NOMO-1 treated with DMSO at 0.1 percent for 48 hours (cell line): ENCODE measurements around the gene MAML3.

Experiments
- DNase-seq: peaks from one replicate; lab custom pipeline; 2025; ENCODE audit not compliant: unreplicated experiment; lab: John Stamatoyannopoulos, UW

The MAML3 gene

DNA sequence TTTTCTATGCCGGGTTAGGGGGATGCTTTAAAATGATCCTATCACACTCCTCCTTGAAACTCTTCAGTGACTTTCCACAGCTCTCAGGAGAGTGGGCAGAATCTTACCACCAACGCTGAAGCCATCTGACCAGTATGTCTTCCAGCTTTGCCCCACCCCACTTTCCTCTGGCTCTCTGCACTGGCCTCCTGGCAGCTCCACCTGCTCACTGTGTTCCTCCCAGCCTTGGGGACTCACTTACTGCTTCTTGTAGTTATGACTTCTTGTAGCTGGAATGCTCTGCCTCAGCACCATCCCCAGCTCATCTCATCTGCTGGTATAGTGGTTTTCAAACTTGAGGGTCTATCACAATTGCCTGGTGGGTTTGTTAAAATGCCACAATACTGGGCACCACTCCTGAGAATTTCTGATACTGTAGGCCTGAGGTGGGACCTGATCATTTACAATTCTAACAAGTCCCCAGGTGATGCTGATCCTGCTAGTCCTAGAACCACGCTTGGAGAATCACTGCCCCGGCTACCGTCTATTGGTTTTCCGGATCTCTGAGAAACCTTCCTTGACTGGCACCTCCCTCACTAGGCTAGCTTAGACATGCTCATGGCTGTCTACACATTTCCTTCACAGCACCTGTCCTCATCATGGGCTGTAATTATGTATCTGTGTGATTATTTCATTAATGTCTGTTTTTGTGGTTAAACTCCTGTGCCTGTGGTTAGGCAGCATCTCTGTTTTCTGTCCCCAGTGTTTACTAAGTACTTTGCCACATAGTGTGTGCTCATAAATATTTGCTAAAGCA, 336.1 kb downstream of the MAML3 start:
- DNase-seq: no peak

DNA sequence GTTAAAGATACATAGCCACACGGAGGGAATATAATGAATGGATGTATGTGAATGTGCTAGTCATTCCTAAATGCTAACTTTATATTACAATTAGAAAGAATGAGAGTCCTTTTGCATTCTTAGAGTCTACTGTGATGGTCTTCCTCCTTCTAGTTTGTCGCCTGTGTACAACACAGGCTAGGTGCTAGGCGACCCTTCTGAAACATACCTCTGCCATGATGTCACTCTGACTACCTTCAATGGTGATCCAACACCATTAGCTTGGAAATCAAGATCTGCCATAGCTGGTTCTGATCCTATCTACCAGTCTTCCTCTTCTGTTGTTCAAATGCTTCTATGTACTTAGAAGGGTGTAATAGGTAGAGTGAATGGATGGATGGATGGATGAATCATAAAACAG, 337.1 kb downstream of the MAML3 start:
- no peak for DNase-seq

DNA sequence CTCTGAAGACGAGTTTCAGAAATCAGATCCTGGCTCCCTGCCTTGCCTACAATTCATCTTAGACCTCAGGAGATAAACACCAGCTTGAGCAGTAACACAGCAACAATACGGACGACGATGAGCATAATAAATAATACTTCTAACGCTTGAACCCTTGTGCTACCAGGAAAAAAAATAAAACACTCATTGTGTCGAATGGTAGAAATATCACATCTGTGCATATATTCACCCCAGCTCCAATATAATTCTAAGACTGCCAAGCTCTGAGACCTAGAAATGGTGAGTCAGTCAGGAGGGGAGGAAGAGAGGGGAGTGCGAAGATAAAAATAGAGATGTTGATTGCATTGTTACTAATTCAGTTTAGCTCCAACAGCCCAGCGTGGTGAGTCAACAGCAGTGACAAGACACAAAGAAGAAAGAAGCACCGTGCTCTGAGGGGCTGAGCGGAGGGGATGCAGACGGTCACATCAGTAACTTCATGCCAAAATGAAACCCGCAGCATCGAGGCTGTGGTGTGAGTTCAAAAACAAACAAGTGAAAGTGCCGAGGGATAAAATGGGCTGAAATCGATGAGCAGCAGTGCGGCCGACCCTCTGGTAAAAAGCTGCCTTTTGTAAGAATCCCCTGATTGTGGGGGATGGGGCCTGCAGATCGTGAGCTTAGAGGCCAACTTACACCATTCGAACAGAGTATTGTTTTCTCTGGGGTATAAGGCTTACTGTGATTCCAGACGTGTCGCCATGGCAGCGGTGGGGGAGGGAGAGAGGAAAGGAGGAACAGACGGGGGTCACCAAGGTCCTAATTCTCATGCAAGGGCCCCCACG, 338.0 kb downstream of the MAML3 start:
- DNase-seq: peak; percentile 95

DNA sequence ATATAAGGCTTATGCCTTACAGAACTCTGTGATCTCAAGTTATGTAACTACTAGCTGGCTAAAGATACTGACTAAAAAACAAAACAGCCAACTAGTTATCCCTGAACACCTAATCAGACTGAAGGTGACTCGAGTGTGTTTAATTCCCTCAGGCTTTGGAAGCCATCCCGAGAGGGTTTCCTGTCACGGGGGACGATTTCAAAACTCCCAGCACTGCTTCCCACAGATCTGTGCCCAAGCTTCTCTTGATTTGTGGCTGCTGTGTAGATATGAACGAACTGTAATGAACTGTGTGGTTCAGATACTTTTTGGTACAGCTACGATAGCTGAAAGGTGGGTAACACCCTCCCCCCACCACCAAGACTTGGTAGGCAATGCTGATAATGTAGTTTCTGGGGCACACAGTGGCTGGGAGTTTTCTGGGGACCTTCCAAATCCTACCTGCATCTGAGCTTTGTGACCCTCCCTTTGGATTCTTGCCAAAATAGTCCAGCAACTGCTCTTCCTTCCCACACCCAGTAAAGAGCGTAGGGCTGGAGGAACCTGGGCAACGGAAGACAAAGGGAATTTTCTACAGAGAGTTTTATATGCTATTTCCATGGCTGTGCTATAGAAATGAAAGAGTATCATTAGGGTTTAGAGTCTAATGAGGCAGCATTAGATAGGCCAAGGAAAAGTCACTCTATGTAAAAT, 339.5 kb downstream of the MAML3 start:
- no peak for DNase-seq

DNA sequence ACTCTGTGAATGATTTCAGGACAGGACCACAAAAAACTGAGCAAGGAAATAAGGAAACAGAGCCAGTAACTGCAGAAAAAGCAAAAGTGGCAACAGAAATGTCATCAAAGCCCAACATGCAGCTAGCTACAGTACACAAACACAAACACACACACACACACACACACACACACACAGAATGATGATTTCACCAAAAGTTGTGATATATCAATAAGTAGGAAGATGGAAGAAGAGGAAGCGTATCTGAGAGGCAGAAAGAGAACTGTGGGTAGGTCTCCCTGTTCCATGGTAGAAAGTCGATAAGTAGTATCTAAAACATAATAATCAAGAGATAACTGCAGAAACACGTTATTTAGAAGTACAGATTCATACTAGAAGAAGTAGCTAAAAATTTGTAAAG, 340.1 kb downstream of the MAML3 start:
- no peak for DNase-seq

DNA sequence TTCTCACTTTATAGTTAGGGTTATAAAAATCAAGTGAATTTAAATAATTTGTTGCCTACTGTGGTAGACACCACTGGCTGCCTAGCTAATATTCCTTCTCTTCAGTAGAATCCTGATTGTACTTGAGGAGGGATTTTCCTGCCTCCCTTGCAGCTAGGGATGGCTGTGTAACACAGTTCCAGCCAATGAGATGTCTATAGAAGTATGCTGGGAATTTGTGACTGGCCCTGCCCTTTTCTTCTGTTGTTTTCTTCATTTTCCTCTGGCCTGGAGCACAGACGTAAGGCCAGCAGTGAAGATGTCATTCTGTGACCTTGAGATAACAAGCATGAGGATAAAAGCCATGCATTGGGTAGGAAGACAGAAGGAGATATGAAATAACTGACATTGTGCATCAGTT, 343.3 kb downstream of the MAML3 start:
- DNase-seq: no peak

DNA sequence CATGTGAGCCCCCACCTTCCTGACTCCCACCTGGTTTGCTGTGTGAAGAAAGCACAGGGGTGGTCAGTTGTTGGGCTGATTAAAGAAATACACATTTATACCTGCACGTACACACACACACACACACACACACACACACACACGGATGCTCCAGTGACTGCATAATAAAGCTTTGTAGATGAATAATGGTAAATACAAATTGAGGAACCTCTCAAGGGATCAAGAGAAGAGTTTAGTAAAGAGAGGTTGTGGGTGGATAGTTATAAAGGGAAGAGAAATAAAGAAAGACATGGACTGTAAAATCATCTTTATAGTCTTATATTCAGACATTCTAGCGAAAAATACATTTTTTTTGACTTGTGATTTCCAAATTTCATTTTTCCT, 344.2 kb downstream of the MAML3 start:
- DNase-seq: no peak

DNA sequence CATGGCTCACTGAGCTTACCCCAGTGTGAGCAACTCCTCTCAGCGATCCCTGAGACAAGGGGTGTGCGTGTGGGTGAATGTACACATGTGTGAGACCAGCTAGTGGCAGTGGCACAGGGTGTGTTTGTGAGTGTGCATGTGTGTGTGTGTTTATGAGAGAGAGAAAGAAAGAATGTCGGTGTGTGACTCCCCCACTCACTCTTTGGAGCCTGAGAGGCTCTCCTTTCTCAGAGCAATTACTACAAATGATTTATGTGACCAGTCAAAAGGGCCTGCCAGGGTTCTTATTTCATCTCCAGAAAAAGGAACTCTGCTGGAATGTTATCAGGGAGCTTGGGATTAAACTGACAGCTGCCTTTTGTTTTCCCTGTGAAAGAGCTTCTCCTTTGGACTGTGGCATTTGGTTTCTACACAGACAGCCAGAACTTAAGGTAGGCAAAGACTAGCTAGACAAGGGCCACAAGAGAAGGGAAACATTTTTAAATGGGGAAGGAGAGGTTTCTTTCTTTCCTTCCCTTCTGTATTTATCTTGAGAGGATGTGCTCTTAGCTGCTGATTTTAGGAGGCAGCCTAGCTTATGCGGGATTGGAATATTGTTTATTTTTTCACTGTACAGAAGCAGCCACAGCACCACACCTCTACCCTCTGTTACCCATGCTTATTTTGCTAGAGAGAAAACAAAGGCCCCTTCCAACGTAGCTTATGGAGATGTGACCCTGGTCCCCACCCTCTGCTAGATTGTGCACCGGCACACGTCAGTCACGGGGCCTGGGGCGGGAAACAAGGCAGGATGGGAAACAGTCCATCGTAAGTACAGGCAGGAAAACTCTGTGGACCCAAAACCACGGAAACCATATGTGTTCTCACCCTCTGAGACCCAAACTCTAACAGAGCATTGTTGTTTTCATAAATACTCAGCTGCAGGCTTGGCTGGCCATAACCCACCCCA, 344.9 kb downstream of the MAML3 start:
- peak; percentile 14 for DNase-seq

DNA sequence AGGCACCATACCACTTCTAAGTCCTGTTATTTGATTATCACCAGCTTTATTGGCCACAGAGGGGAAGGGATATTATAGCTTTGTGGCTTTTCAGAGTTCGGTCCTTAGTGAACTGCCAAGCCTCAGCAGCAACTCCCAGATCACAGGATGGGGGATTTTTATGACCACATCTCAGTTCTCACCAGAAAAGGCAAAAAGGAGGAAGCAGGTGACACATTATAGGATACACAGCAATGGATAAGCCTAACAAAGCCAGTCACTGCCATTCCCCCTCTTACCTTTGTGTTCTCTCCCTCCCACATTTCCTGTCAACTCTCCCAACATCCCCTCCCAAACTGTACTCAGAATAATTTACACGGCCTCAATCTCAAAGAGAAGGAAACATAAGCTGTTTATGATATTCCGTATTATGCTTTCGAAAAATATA, 345.6 kb downstream of the MAML3 start:
- no peak for DNase-seq

DNA sequence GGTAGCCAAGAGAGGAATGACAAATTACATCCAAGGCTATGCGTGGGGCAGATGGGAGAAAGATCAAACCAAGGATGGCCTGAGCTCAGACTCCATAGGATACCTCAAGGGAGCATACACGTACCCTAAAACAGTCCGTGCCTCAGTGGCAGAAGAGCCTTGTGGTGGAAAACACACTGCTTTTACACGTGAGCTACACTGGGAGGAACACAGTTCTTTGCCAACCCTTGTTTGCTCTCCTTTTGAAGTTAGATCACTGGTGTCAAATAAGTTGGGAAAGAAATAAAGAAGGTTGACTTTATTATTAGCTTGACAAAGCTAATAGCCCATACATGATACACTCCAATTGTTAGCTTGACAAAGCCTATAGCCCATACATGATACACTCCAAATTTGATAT, 346.5 kb downstream of the MAML3 start:
- DNase-seq: no peak

DNA sequence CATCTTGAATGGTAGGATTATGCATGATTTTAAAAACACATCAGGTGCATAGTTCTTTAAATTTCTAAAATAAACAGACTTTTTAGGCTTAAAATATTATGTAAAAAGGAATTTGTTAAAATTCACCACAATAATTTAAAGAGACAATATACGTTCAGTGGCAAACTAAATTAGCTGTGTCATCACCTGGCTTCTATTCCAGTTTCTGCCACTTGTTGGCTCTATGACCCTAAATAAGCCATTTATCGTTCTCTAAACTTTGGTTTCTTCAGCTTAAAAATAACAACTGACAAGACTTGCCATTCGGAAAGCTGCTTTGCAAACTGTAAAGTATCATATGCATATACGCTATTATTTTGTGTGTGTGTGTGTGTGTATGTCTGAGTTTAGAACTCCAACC, 347.1 kb downstream of the MAML3 start:
- no peak for DNase-seq

DNA sequence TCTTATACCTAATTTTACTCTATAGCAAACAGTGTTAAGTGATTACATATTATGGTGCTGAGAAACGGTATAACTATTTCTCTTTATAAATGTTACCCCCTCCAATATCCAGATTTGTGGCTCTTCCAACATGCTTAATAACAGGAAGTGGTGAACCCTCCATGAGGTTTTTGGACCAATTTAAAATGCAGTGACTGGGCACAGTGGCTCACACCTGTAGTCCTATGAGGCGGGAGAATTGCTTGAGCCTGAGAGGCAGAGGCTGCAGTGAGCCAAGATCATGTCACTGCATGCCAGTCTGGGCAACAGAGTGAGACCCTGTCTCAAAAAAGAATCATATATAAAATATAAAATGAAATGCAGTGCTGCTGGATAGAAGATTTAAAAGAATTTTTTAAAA, 351.1 kb downstream of the MAML3 start:
- DNase-seq: no peak

DNA sequence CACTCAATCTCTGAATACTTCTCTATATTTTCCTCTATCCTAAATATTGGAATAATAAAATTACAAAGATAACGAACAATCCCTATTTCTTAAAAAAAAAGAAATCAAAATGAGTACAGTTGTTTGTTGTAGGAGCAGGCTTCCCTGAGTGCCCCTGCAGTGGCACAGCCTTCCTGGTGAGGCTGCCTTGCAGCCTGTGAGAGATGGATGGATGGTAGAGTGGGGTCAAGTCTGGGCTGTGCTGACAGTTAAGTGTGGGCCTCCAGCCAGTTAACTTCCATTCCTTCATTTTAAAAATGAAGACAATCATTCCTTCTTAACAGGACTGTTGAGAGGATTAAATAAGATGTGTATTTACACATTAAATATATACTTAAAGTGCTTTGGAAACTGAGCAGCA, 351.5 kb downstream of the MAML3 start:
- DNase-seq: no peak

DNA sequence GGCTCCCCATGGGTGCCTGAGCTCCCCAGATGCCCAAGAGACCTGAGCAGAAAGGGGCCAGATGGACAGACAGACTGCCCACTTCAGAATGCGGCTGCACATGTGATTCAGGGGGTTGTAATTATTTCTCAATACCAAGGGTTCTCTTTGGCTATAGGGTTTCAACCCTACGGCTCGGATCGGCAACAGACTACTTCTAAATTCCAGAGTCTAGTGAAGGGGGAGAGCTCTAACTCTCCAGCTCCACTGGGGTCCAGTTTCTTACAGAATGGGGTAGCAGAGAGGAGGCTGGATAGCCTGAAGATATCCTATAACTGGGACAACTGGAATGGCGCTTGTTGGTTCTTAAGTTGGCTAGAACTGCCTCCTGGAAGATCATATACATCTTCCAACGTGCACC, 352.1 kb downstream of the MAML3 start:
- DNase-seq: no peak

DNA sequence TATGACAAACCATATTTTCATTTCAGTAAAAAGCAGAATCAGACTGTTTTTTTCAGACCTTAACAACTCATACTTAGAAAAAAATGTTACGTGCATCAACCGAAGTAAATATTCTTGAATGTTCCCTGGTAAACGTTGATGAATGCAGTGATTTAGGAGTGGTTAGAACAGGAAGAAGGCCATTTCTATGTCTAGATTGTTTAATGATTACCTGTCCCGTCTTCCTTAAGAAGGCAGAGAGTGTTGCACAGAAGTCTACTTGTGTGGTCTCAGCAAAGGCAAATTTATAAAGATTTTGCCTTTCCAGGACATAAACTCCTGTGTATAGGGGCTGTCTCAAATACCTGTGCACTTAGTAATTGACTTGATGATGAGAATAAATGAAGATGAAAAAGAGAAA, 353.9 kb downstream of the MAML3 start:
- no peak for DNase-seq

DNA sequence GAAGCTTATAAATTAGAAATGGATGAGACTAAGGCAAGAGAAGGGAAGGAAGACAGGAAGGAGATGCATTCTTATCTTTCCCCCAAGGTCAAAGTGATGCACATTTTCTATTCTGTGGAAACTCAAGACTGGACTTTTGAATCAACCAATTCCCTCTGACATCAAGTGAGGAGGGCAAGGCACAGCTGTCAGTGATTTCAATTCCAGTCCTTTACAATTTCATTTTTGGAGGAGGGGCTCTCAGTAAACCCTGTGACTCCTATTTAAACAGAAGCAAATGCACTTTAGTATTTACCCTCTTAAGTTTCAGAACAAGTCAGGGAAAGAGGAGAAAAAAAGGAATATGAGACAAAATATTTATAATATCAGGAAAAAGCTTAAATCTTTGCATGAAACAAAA, 354.4 kb downstream of the MAML3 start:
- DNase-seq: no peak

DNA sequence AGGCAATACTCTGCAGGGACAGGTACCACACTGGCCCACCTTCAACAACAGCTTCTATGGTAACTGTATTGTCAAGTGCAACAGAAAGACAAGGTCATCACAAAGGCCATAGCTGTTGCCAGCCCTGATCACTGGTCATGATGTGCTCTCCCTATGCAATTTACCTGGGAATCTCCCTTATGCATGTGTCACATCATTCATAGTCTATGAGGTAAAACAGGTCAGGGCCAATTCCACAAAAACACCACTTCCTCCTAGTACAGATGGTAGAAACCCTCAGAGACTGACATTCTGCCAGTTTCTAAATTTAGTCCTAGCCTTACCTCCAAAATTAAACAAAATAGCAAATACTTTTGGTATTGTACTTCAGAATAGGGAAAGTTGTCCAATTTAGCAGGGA, 355.5 kb downstream of the MAML3 start:
- no peak for DNase-seq

DNA sequence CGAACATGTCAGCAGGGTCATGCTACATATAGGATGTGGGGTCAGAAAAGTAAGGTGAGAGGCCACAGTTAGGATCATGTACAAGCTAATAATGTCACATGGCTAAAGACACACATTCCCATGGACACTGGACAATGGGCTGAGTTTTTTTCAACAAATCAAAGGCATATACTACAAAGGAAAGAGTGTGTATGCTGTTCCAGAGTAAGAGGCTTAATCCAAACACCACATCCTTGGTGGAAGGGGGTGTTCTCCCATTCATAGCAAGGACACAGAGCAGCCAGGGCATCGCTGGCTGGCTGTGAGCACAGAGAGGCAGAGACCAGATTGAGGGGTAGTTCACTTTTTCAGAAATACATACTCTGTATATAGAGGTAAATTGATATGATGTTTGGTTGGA, 356.7 kb downstream of the MAML3 start:
- no peak for DNase-seq

DNA sequence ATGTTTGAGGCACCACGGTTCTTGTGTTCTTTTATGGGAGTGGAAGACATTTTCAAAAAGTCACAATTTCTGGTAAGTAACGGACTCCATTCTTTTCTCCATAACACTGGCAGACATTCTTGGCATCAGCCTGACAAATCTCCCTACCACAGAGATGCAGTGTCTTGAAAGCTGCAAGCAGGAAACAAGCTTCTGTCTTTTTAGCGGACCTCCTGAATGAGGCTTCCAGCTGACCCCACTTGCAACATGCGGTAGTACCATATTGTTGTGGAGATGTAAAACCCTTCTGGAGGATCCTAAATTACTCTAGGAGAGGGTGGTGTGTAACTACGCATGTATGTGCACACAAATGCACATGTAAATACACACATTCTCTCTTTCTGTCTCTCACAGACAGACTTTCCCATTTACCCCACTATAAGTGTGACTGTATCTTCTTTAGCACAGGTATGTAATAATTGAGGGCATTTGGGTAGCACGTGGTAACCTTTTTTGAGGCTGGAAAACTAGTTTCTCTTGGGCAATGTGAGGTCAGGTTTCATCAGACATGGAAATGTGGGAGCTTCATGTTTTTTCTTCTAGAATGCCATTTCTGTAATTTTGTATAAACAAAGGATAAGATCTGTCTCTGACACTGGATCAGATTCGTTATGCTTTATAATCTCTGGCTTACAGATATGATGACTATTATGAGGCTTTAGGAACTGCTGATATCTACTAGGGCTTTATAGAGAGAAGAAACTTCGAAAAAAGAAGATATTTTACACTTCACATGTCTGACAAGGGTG, 358.3 kb downstream of the MAML3 start:
- DNase-seq: no peak
